Loucy (cell line): ENCODE data around the gene TMEM178A.

Experiments used
- CTCF ChIP-seq: fragments of 200-600 bp; sonication (generic); conservative IDR thresholded peaks from 2 replicates; pipeline ENCODE4 v1.5.1; 2014; ENCODE audit warnings: mild to moderate bottlenecking, antibody characterized with exemption, low read length
- EZH2phosphoT487 ChIP-seq: fragments of 200-600 bp; IDR thresholded peaks from 2 replicates; pipeline ENCODE4 v1.6.1; 2018; ENCODE audit warnings: antibody characterized with exemption, mild to moderate bottlenecking, moderate library complexity, borderline replicate concordance

GRCh38 chr2:39645826-39646225, 19.9 kb upstream of the TMEM178A start:
- no peak for TF ChIP-seq CTCF
- TF ChIP-seq EZH2phosphoT487 = no peak
